AG04450 (cell line): ENCODE results near the gene WHRN. TPM values are rescaled to one million over a fixed set of nuclear protein-coding genes. Genes with fewer than 3 reads are reported as not detected.

Source experiments
- CTCF ChIA-PET: fragments of 300-600, 350-600 bp; formaldehyde crosslinking; extraction: SDS; loops from one replicate; lab custom pipeline; 2022; ENCODE audit warnings: antibody characterized with exemption, inconsistent platforms; lab: Charles Lee
- POLR2A ChIA-PET: fragments of 350-600 bp; formaldehyde crosslinking; extraction: SDS; loops from one replicate; lab custom pipeline; 2021; ENCODE audit warnings: antibody characterized with exemption, inconsistent platforms; lab: Yijun Ruan, JAX
- DNase-seq: peaks from one replicate; pipeline ENCODE4 v3.0.0-alpha.2; 2011; ENCODE audit warnings: low read depth, low spot score
- H3K27ac ChIP-seq: one replicate; pipeline ENCODE4 v1.5.1; 2012; ENCODE audit warnings: low read depth, low read length, control low read depth
- H3K27me3 ChIP-seq: one replicate; pipeline ENCODE4 v1.6.0; 2012; ENCODE audit warnings: low read length; ENCODE audit not compliant: control insufficient read depth, insufficient read depth
- H3K4me3 ChIP-seq: 2 replicates; pipeline ENCODE4 v1.5.1; 2011; ENCODE audit warnings: mild to moderate bottlenecking, low read depth, low read length, control low read depth
- H3K9me3 ChIP-seq: 2 replicates; pipeline ENCODE4 v1.5.1; 2012; ENCODE audit warnings: low read length; ENCODE audit not compliant: control insufficient read depth, insufficient read depth
- polyA plus RNA-seq: library from polyadenylated mRNA; depleted of rRNA; stranded (reverse); fragments of >200 nt; gene quantifications from 2 replicates; pipeline ENCODE4 v1.2.3, GENCODE V29; 2011
- TF ChIP-seq, protein P1 (sequence below): IDR thresholded peaks from 2 replicates; pipeline ENCODE4 v1.5.1; 2011; ENCODE audit warnings: low read depth, low read length, control low read depth, inconsistent platforms

The WHRN gene
- polyA plus RNA-seq, 1 experiment: 1.1 TPM

DNA sequence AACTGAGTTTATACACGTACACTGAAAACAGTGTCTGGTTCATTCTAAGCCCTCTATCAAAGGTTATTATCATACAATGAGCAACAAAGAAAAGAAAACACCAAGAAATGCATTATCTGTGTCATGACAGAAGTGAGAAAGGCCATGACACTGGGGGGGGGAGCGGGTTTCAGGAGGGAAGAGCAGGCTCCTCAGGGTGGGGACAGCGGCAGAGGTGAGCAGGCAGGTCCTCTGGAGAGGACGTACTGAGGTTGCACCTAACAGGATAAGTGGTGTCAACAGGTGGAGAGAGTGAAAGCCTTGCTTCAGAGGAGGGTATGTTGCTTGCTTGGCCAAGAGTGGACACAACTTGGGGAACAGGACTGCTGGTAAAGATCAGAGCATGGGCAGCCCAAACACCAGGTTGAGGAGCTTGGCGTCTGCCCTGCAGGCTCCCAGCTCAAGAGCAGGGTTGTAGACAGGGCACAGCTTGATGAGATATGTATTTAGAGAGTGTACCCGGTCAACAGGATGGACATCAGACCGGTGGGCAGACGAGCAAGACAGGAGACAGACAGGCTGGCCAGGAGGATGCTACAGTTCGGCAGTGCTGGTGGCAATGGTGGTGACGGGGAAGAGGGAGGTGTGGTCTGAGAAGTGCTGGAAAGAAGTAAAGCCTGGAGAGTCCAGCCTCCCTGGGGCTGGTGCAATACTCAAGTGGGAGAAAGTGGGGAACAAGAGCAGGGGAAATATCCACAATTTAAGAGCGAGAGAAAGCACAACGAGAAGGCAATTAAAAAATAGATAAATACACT is 10.3 kb downstream of the WHRN start:
- TF ChIP-seq, protein P1, sequence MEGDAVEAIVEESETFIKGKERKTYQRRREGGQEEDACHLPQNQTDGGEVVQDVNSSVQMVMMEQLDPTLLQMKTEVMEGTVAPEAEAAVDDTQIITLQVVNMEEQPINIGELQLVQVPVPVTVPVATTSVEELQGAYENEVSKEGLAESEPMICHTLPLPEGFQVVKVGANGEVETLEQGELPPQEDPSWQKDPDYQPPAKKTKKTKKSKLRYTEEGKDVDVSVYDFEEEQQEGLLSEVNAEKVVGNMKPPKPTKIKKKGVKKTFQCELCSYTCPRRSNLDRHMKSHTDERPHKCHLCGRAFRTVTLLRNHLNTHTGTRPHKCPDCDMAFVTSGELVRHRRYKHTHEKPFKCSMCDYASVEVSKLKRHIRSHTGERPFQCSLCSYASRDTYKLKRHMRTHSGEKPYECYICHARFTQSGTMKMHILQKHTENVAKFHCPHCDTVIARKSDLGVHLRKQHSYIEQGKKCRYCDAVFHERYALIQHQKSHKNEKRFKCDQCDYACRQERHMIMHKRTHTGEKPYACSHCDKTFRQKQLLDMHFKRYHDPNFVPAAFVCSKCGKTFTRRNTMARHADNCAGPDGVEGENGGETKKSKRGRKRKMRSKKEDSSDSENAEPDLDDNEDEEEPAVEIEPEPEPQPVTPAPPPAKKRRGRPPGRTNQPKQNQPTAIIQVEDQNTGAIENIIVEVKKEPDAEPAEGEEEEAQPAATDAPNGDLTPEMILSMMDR: no peak
- POLR2A ChIA-PET: no interaction called here
- Histone ChIP-seq H3K27ac (no peak overlapping the region), H3K27me3 (peaks cover 31% of the 10 kb centered on the region), H3K4me3 (no peak overlapping the region), H3K9me3 (no peaks in the 10 kb centered on the region)
- no peak for DNase-seq
- CTCF ChIA-PET: interaction anchor here (1.0 to 1.4 kb wide), 3 partner anchors 9 to 159 kb away, joined by 3 to 4 read pairs (median 3); no protein-coding TSS in a partner anchor

DNA sequence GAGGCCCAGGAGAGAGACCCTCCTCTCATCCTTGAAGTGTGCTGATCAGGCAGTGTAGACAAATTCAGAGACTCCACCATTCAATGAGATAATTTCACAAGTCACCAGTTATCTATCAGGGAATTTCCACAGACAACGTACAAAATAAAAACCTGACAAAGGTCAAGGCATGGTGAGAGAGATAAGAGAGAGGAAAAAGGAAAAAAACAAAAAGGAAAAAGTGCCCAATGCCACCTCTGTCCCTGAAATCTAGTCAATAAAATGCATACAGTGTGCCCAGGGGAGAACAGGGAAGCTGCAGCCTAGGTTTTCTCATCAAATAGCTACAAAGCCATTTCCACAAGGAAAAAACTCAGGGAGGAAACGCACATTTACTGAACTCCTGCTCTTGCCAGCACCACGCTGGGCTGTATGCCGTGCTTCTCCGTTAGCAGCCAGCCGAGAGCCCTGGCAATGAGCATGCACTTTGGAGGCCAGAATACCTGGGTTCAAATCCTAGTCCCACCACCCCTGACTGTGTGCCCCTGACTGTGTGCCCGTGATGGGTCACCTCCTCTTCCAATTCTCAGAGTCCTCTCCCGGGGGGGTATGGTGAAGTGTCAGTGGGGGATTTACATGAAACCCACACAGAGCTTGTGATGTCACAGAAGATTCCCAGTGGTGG is 11.6 kb downstream of the WHRN start:
- TF ChIP-seq, protein P1: no peak
- Histone ChIP-seq H3K27me3 (peaks cover 31% of the 10 kb centered on the region), H3K4me3 (no peak overlapping the region), H3K9me3 (no peaks in the 10 kb centered on the region), H3K27ac (no peak overlapping the region)
- DNase-seq: no peak
- ChIA-PET POLR2A (no interaction called here), CTCF (interaction anchor here (1.2 kb wide), 1 partner anchor 10 kb away, joined by 3 read pairs; no protein-coding TSS in a partner anchor)

DNA sequence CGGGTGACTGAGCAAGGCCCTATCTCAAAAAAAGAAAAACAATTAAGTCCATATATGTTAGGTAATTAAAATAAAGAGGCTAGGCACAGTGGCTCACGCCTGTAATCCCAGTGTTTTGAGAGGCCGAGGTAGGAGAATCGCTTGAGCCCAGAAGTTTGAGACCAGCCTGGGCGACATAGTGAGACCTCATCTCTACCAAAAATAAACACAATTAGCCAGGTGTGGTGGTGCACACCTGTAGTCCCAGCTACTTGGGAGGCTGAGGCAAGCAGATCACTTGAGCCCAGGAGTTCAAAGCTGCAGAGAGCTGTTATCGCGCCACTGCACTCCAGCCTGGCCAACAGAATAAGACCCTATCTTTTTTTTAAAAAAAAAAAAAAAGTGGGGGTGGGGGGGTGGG is 12.3 kb downstream of the WHRN start:
- Histone ChIP-seq H3K4me3 (no peak overlapping the region), H3K27me3 (peaks cover 31% of the 10 kb centered on the region), H3K27ac (no peak overlapping the region), H3K9me3 (no peaks in the 10 kb centered on the region)
- no peak for DNase-seq
- ChIA-PET POLR2A (no interaction called here), CTCF (interaction anchor here (0.8 kb wide), 1 partner anchor 160 kb away, joined by 3 read pairs; no protein-coding TSS in a partner anchor)
- TF ChIP-seq, protein P1: no peak

DNA sequence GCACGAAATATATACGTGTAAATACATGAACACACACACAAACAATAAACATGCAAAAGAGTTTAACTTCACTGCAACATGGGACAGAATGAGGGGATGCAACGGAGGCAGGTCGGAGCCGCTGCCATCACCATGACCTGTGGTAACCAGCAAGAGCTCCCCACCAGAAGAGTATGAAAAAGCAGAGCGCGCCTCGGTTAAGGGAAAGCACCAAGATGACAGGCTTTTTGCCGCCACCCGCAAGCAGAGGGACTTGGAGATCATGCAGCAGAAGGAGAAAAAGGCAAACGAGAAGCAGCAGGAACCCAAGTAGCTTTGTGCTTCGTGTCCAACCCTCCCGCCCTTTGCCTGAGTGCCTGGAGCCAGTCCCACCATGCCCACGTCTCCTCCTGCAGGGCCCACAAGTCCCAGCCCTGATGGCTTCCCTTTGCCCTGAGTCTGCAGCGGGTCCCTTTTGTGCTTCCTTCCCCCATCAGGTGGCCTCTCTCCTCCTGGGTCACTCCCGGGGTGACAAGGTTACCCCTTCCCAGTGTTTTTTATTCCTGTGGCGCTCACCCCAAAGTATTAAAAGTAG is 13.8 kb downstream of the WHRN start:
- ChIA-PET POLR2A (no interaction called here), CTCF (interaction anchor here (0.6 to 1.8 kb wide), 2 partner anchors 162 to 506 kb away, joined by 3 to 6 read pairs; no protein-coding TSS in a partner anchor)
- Histone ChIP-seq H3K9me3 (no peaks in the 10 kb centered on the region), H3K27me3 (peaks cover 25% of the 10 kb centered on the region), H3K4me3 (no peak overlapping the region), H3K27ac (no peak overlapping the region)
- DNase-seq: no peak
- TF ChIP-seq, protein P1: no peak
